HS-27A (cell line): ENCODE results near the gene BRAP.
"Not testable (repeated sequence)": the region's sequence is repeated elsewhere in the genome, so short reads cannot be mapped to it uniquely, and the experiment has no call there.

ENCODE experiments used
- DNase-seq: peaks from one replicate; pipeline ENCODE4 v3.0.0-alpha.2; 2012; ENCODE audit warnings: low read depth, missing footprints

The BRAP gene

DNA sequence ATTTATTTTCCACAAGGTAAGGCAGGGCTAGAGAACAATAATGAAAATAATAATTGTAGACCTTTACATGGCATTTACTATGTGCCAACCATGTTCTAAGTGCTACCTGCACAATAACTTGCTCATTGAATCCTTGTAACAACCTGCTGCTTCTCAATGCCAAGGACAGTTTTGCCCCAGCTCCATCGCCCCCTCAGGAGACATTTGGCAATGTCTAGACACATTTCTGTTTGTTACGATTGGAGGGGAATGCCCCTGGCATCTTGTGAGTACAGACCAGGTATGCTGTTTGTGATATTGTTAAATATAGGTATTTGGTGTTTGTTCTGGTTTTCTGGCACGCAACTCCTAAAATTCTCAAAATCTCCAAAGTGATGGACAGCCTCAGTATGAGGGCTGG is 78.5 kb downstream of the BRAP start:
- no peak for DNase-seq

DNA sequence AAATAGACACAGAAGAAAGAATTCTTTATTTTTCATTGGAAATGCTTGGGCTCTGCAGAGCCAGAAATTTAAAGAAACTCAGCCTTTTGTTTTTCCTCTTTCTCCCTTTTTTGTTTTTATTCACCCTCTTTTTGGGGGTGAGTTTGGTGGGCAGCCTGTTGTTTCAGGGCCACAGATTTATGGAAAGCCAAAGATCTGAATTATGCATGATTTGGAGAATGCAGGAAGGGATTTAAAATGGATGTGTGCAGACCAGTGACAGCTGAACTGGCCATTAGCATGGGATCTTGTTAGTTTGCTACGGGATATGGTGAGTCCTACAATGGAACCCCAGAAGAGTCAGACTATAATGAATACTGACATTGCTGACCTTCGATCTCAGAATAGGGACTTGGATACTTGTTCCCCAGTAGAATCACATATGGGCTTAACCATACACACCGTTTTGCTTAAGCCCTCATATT is 79.0 kb downstream of the BRAP start:
- no peak for DNase-seq

DNA sequence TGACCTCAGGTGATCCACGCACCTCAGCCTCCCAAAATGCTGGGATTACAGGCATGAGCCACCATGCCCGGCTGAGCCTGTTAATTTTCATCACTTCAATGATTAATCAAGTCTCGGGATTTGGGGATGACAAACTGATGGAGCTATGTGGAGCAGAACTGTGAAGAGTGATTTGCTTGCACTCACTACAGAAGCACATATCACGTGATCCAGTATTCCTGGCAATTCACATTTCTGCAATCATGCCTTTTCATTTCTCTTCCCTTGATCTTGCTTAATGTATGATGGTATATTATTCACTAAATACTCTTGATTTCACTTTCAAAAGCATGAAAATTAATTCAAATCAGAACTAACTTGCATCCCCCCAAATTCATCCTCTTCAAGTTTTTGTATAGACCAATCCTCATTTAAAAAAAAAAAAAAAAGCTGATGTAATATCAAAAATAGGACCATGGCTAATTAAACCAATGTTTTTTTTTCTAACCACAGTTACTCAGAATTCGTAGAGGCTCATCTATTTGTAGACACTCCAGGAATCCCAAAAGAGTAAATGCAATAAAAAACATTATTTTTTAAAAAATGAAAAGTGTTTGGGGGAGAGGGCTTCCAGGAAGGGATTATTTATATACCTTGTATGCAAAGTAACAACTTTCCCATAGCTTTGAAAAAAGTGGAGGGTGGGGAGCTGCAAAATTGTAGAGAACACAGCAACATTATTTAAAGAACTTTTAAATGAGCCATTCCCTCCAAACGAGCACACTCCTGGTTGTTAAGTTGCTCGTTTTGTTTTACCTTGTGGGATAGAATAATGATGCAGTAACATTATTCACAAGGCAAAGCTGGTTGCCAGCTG is 79.6 kb downstream of the BRAP start:
- DNase-seq: no peak

DNA sequence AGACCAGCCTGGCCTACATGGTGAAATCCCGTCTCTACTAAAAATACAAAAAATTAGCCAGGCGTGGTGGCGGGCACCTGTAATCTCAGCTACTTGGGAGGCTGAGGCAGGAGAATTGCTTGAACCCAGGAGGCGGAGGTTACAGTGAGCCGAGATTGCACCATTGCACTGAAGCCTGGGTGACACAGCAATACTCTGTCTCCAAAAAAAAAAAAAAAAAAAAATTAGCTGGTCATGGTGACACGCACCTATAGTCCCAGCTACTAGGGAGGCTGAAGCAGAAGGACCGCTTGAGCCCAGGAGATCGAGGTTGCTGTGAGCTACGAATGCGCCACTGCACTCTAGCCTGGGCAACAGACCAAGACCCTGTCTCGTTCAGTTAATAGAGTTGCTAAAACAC is 82.9 kb downstream of the BRAP start:
- DNase-seq: not testable (repeated sequence)

DNA sequence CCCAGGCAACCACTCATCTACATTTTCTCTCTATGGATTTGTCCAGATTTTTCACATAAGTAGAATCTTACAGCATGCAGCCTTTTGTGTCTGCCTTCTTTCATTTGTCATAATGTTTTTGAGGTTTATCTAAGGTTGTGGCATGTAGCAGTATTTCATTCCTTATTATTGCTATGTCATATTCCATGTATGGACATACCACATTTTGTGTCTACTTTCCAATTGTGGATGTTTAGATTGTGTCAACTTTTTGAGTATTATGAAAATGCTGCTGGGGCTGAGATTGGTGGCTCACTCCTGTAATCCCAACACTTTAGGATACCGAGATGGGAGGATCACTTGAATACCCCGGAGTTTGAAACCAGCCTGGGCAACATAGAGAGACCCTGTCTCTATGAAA is 83.4 kb downstream of the BRAP start:
- DNase-seq: no peak

DNA sequence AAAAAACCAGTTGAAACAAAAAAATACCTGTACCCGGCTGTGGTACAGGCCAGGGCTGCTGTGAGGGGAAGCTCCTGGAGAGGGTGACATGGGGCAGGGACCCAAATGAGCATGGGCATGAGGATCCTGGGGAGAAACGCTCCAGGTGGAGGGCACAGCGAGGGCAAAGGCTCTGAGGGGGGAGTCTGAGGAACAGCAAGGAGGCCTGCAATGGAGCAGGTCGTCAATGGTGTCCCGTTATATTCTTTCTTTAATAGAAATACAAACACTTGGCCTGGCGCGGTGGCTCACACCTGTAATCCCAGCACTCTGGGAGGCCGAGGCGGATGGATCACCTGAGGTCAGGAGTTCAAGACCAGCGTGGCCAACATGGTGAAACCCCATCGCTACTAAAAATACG is 84.8 kb downstream of the BRAP start:
- DNase-seq: not testable (repeated sequence)

DNA sequence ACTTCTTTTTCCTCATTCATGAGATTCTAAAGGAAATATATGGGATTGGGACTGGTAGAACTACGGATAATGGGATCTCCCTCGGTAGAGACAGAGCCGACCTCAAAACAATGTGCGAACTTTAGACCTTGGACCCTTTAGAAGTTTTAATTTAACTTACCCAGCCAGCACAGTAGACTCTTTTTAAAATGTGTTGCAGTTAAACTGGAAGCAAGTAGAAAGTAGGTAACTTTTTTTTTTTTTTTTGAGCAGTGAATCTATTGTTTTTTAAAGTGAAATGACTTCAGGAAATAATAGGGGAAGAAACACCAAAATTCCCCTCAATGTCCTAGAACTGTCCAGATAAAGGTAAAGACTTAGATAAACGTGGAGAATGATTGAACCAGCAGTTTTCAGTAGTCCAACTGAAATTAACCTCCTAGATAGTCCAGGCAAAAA is 85.5 kb downstream of the BRAP start:
- no peak for DNase-seq

DNA sequence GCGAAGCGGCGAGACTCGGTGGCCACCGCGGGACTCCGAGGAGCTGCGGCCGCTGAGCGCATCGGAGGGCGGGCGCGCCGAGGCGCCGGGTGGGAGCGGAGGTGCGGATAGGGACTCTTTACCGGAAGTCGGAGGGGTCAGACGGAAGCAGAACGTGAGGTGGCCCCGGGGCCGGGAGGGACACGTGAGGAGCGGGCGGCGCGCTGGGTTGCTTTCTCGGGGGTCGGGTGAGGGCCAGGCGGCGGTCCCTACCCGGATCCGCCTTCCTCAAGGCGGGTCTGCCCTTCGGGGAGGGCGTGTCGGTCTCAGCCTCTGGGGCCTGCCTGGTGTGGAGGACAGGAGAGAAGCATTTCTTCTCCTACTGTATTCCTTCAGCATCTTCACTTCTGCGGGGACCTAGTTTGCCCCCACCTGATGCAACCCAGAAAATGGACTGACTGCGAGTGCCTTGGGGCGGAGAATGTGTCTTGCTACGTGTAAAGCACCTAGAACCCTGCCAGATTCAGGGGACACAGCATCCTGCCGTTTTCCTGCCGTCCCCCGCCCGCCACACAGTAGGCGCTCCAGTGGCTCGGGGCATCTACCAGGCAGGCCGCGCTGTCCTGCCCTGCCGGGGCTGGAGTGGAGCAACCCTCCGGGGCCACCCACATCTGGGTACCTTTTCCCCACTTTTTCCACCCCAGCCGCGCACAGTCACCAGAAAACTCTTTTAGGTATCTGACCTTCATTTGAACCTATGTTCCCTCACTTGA is 86.1 kb downstream of the BRAP start:
- DNase-seq: peak; percentile 79

DNA sequence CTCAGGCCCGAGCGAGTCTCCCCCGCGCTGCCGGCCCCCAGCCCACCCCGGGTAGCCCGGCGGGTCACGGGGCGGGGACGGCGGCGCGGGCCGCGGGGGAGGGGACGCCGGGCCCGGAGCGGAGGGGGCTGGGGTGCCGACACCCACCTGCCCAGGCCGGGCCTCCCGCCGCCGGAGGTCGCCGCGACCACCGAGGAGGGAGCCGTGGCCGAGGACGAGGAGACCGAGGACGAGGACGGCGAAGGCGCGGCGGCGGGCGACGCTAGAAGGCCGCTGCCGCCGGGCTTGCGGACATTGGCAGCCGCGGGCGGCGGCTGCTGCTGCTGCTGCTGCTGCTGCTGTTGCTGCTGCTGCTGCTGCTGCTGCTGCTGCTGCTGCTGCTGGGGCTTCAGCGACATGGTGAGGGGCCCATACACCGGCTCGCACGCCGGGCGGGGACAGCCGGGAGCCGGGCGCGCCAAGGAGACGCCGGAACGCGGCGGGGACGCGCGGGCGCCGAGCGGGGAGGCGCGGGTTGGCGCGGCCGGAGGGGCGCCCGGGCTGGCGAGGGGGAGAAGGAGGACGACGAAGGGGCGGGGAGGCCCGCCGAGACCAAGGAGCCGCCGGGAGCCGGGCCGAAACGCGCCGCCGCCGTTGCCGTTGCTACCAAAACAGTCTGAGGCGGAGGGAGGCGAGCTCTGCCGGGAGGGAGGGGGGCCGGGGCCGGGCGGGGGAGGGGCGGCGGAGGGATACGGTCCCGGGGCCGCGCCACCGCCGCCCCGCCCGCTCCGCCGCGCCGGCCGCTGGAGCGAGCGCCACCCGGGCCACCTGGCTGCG is 86.9 kb downstream of the BRAP start, which contains the start of gene ATXN2:
Gene ATXN2, minus strand, starts transcription at position 679 of the 816 bp plus-strand sequence. Its CDS starts 281 bp downstream, at position 398.
- DNase-seq: no peak

DNA sequence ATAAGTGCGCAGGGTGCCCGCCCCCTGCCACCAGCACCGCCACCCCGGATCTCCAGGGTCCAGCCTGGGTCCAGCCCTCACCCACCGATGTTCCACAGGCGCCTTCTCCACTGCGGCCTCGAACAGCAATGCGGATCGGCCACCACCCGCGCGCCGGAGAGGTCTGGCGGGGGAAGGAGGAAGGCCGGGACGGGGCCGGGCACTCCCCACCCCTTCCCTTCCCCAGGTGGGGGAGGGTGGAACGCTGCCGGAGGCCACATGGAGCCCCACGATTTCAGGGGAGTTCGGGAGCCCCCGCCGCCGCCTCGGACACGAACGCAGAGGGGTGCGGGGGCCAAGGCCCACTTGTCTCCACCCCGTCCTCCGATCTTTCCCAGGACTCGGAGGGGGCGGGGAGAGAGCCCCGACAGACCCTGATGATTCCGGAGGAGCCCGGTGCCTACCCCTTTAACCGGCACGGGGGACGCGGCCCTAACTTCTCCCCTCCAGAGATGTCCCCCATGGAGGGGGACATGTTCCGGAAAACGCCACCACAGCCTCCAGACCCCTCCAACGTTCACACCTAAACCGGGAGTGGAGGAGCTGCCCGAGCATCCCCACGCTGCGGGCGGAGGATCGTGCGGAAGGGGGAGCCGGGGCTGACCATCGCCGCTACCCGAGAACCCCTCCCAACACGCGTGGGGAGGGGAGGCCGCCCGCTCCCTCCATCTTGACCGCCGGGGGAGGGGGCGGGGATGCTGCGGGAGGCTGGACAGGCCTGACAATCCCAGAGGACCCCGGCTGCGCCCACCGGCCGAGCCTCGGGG is 87.7 kb downstream of the BRAP start:
- no peak for DNase-seq

DNA sequence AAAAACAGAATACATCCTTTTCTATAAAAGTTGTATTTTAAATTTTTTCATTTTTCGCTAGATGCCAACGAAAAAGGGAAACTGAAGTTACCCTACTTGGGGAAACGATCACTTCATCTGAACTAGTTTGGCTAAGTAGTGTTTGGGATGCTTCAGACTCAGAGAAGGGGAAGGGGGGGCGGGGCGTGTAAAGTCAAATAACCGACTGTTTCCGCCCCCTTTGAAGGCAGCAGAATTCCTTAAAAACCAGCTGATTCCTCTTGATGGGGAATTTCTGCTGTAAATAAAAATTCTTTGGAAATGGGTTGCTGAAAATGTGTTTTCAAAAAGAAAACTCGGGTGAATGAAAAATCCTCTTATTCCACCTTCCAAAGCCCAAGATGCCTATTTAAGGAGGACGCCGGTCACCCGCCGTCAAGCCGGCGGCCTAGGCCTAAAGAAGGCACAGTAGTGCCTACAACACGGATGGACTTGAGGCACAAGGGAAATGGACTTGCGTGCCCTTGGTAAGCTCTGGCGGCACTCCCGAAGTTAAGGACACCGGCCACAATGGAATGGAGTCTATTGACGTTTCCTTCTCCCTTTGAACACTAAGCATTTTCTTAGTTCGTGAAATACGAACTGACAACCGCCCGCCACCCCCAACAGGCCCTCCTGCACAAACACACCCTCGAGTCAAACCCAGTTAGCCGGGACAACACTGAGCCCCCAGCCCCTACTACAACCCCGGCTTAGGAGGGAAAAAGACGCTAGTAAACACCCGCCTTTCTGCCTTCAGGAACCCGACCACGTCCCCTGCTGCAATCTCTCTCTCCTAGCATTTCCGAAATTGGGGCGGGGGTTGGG is 88.5 kb downstream of the BRAP start:
- DNase-seq: no peak

DNA sequence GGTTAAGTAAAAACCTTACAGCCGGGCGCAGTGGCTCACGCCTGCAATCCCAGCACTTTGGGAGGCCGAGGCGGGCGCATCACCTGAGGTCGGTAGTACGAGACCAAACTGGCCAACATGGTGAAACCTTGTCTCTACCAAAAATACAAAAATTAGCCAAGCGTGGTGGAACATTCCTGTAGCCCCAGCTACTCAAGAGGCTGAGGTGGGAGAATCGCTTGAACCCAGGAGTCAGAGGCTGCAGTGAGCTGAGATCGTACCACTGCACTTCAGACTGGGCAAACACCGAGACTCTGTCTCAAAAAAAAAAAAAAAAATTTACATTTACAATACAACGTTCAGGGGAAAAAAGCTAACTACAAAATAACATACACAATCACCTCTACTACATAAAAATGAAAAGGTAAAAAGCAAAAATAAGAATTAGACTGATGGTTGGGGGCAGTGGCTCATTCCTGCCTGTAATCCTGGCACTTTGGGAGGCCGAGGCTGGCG is 90.4 kb downstream of the BRAP start:
- not testable (repeated sequence) for DNase-seq
